CD4-positive, alpha-beta T cell treated with Interferon gamma for 1 hour (primary cell): ENCODE results near the gene GRIN2A.

ENCODE experiments used
- DNase-seq: peaks from one replicate; pipeline ENCODE4 v3.0.0-alpha.2; 2020

The GRIN2A gene

DNA sequence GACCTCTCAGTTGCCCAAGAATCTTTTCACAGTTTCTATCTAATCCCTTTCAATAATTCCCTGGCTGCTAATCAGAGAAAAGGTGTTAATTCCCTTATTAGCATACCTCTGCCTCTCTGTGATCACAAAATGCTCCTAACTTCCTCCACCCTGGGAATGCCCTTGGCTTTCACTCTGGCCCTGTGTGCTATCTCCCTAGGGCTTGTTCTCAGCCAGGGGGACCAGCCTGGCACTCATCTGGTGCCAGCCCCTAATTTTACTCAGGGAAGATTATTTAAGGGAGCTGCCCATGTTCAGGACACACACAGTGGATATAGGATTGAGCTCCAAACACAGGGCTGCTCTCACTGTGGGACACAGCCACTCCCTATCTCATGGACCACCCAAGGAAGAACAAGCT is 225.2 kb downstream of the GRIN2A start:
- no peak for DNase-seq

DNA sequence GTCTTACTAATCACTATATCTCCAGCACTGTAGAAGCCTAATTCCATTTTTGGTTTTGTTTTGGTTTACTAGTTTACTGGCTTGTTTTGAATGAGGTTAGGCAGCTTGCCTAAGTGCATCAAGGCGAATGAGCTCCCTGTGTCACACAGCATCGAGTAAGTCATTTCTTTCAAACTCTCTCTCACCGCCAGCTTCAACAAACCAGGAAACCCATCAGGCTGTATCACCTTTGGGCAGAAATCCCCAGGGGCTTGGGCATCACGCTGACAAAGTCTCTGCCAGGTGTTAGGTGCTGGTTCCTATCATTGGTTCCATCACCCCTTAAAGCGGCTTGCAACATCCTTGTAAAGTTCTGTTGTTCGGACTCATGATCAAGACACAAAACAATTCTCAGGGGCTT is 226.6 kb downstream of the GRIN2A start:
- no peak for DNase-seq

DNA sequence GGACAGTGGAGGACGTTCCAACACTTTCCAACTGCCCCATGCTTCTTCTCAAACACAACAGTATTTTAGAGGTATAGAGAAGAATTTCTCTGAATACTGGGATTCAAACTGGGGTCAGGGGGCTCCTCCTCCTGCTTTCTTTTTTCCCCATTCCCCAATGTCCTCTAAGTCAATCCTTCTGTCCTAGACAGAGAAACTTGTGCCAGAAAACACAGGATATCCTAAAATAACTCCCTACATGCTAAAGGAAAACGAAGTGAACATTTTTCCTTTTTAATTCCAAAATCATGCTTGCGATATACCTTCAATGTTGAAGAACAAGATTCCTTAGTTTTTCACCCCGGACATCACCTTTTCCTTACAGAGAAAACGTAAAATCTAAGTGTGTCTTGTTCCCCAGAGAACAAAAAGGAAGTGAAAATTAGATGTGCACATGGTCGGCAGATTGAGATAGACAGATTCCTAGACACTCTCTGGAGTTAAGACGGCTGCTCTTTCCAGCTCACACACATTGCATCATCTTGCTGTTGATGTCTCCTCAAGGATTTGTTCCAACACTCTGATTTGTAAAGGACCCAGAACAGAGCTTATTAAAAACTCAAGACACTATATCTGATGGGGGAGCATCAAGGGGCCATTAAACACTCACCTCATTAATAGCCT is 228.2 kb downstream of the GRIN2A start:
- no peak for DNase-seq

DNA sequence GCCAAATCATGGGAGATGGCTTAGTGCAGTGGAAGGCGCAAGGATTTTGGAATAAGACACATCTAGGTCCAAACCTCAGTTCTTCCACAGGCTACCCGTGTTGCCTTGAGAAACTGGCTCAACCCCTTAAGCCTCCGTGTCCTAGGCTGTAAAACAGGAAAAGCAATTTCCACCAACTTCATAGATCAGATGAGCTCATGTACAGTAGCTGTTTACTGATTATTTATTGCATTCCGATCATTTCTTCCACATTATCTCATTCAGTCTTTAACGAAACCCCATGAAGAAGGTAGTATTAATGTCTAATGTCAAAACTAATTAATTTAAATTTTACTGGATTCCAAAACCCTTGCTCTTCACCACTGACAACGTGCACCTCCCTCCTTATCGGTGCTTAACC is 231.6 kb downstream of the GRIN2A start:
- no peak for DNase-seq

DNA sequence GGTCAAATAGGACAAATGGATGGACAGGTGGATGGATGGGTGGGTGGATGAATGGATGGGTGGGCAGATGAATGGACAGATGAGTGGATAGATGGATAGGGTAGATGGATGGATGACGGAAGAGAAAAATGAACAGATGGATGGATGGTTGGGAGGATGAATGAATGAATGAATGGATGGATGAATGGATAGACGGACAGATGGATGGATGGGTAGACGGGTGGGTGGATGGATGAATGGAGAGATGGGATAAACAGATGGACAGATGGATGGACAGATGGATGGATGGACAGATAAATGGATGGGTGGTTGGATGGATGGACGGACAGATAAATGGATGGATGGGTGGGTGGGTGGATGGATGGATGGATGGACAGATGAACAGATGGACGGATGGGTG is 232.8 kb downstream of the GRIN2A start:
- no peak for DNase-seq

DNA sequence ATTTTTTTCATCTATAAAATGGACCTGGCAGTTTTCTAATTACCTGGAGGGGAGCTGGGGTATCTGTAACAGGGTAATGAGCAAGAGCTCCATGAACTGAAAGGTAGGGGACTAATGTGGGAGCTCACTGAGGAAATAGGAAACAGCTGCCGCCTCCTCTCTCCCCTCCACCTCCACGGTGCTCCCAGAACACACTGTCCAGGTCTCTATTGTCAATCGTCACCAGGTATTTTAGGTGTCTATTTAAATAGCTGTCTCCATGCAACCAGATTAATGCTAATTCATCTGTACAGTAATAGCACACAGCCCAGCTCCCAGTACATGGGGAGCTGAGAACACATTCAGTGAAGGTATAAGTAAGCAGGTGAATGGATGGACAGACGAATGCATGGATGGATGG is 233.3 kb downstream of the GRIN2A start:
- DNase-seq, result no peak

DNA sequence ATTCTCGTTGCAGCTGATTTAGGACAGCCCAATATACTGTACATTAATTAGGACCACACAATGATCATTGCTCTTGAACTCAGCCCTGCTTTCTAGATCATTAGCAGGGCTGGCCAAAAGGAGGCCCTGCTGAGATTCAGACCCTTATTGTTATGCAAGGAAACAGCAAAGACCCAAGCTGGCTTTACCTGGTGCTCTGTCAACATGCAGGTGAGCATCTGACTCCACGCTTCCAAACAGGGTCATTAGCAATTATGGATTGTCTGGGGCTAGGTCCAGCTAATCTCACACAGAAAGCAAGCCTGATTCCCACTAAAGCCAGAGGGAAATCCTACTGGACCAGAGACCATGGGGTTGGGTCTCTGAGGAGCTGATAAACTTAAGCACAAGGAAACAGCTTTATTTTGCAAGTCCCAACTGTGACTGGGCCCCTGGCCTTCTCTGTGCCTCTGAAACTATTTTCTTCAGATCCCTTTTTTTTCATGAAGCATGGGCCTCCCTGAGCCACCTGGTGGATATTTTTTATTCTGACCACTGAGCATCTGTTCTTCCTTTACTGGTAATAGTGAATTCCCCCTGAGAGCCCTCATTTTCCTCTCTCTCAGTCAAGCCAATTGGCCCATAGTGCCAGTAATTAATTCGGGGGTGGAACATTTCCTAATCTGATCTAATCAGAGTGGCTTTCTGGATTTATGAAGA is 236.1 kb downstream of the GRIN2A start:
- no peak for DNase-seq

DNA sequence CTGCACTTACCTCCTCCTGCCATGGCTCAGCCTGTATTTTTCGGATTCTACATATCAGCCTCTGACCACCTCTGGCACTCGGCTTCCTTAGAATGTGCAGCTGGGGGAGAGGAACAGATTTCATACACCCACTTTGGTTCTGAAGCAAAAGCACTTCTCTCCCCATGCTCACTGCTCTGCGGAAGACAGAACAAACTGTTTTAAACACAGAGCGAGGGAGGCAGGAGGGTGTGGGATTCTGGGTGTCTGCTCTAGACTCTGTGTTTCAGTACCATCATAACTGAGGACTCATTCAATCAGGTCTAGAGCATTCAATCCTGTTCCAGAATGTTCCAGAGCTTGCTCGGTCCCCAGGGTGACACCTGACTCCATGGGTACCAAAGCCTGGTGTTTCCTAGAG is 239.1 kb downstream of the GRIN2A start:
- no peak for DNase-seq

DNA sequence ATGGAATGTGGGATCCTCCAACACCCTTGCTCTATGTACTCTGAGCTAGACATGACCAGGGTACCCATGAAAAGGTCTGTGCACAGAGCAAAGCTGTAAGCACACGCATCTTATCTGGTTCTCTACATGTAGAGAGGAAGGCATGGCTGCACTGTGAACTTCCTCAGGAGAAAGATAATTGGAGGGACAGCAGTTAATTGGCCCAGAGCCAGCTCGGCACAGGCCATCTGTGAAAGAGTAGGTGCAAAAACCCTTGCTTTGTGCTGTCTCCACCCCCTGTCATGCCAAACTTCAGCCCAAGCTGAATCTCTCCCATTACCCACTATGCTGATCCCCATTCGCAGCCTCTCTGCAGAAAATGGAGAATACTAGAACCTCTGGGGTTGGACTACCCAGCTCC is 241.0 kb downstream of the GRIN2A start:
- no peak for DNase-seq

DNA sequence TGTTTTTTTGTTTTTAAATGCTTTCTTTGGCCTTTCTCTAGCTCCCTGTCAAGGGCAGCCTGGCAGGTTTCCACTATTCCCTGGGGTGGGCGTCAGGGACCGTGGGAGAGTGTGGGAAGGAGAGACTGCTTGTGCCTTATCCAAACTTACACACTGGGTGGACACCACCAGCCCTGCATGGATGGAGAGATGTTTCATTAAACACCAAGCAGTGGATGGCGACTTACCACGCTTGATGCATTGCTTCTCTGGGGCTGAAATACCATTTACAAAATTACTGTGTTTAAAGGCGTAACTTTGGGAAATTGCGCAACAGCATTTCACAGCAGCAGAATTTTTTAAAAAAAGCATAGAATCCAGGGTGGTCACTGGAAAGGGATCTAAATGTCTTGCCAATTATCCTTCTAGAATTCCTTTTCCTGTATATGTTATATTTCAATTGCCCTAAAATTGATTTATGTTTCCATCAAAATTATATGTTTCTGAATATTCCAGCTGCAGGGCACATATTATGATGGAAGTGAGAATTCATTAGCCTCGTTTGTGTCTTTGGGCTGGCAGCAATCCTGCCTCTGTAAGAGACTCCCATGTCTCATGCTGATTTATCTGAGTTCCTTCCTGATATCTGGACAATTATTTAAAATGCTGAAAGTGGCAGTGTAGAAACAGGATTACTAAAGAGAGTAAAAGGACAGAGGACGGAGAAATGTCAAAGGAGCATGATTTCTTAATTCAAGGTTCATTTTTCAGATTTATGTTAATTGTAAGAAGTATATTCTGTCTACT is 247.3 kb downstream of the GRIN2A start:
- no peak for DNase-seq

DNA sequence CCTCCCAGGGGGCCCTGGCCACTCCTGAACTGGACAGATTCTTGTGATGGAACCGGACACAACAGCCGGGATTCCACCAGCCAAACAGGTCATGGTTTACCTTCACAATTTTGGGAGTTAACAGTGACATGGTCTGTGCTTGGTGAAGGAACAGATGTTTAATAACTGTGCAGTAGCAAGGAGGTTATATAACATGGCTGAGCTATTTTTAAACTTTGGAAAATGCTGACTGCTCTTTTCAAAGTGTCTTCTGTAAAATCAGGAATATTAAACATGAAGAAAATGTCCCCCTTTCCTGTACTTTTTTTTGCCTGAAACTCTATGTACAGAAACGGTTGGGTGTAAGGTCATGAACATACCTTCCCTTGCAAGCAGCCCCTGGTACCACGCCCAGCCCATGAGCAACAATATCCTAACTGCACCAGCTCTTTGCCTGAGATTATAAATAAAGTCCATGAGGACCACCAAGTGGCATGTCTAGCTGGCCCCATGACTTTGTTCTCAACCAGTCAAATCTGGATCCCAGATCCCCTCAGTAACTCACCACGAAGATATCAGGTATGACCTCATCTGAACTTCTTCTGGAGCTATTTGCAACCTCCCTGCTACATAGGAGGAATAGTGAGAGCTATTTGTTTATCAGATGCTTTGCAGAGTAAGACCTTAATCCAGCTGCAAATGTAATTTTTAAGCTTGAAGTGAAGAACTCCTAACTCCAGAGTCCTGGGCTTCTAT is 249.1 kb downstream of the GRIN2A start:
- no peak for DNase-seq

DNA sequence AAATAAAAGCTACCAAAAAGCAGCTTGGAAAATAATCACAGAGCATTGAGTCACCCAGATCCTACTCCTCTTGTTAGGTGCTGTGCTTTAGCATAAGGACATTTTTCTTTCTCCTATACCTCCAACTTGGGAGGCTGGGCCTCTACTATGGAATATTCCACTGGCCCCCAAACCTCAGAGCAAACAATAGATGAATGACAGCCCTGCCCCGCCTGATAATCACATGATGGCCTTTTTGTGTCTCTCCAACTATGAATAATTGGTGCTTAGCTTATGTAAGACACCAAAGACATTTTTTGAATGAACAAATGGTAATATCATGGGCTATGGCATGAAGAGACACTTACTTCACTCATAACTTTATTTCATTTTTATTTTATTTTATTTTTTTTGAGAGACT is 250.2 kb downstream of the GRIN2A start:
- DNase-seq, result no peak

DNA sequence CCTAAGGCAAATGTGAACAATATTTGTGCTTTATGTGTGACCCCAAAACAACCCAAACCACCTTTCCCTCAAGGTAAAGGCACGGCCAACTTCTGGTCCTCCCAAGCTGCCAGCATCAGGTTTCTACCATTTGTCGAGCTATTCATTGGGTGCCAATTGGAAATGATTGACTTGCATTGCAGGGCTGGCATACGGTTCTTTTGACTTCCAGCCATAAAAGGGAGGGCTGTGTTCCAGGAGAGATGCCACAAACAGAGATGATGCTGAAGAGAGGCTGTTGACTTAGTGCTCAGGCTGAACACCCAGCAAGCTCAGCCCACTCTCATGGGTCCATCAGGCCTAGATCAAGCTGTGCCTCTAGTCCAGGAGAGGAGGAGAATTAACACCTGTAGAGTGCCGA is 252.4 kb downstream of the GRIN2A start:
- DNase-seq, result no peak

DNA sequence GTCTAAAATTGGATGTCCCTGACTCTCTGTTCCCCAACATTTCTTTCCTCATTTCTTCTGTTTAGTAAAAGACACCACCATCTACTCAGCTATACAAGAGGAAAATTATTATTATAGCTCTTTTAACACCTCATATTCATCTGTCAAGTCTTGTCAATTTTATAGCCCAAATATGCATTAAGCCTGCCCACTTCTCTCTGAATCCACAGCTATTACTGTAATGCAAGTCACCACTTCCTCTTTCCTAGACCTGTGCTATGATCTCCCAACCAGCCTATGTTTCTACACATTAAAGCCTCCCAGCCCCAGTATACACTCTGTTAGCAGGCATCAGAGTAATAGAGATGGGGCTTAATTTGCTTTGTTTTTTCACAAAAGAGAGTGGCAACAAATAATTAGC is 252.9 kb downstream of the GRIN2A start:
- no peak for DNase-seq

DNA sequence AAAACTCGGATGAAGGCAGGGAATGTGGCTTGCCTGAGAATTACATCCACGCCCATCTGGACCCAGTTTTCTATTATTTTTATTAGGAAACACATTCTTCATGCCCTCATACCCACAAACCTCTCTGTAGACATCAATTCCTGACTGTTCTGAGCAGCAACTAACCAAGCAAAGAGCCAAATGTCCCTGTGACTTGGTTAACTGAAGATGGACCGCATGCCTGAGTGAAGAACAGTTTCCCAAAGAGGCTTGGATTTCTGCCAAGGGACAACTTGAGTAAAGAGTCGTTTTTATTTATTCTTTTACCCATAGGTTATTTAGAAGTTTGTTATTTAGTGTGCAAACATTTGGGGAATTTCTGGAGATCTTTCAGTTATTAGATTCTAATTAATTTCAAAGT is 259.8 kb downstream of the GRIN2A start:
- DNase-seq, result no peak

DNA sequence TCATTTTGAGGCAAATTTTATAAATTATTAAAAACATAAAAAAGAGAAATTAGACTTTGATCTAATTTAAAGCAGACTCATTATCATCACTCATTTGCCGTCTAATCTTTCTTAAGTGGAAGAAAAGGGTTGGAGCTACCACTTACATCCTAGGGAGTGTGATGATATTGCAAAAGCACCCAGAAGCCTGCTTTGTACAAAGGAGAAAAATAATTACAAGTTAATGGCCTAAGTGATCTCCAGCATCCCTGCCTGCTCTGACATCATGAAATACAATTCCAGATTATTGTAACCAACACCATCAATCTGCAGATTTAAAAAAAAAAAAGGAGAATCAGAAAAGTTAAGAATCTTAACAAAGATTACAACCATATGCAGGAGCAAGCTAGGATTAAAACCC is 260.2 kb downstream of the GRIN2A start:
- DNase-seq, result no peak

DNA sequence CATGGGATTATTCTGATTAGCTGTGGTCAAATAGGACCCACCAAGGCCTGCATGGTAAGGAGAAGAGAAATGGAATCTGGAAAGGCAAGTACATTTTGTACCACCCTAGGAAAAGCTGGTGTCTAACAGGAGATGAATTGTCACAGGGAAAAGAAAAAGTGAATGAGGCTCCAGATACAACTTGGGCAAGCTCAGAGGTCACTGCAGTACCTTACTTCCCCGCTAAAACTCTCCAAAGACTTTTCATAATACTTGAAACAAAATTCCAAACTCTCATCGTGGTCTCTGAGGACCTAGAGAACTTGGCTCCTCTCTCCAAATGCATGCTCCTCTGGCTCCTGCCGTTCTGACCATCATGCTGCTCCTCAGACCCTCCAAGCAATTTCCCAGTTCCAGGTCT is 262.8 kb downstream of the GRIN2A start:
- DNase-seq, result no peak

DNA sequence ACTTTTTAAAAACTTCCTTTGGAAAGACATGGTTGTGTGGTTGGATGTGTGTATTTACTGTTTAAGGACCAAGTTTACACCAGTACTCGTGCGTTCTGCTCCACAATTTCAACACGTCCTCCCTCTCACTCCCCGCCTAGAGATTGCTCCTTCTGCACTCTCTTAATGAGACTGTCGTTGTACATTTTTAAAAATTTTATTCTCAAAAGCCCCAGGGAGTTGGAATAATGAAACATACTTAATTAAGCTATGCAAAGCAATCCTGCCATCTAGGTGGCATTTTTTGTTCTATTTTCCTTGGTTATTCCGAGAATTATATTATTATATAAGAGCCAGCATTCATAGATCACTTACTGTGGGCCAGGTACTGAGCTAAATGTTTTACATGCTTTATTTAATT is 264.5 kb downstream of the GRIN2A start:
- DNase-seq, result no peak

DNA sequence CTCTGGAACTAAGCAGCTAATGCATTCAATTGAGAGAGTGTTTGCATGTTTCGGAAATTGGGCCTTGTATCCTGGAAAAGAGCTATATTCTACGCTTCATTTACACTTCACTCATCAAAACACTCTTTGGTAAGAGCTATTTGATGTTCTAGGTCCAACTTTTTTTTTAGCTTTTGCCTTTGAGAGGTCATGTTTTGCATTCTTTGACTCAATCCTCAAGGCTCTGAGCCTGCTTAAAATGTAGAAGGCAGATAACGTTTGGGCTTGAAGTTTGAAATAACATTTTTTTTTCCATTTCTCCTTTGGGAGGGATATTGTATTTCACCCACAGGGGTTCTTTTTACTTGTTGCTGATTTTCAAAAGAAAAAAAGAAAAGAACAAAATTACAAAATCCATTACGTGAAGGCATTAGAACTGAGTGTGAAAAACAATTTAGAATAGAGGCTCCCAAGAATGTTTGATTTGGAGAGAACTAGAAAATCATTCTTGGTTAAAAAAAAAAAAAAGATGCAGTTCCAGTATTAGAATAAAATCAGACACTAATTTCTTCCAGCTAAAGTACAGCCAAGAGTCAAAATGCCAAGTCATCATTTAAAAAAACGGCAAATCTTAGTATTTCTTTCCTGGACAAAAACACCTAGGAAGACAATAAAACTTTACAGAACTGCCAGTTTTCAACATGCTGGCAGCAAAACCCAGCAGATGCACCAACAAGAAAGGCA is 268.5 kb downstream of the GRIN2A start:
- no peak for DNase-seq

DNA sequence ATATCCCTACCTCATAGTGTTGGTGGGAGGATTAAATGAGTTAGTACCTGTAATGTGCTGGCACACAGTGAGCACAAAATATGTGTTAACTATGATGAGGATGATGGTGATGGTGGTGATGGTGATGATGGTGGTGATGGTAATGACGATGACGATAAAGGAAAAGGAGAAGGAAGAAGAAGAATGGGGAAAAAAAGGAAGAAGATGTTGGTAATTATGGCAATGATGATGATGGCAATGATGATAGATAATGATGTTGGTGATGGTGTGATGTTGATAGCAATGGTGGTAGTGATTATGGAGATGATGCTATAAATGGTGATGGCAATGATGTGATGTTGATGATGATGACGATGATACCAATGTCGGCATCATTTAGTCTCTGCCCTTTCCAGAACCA is 270.2 kb downstream of the GRIN2A start:
- no peak for DNase-seq

DNA sequence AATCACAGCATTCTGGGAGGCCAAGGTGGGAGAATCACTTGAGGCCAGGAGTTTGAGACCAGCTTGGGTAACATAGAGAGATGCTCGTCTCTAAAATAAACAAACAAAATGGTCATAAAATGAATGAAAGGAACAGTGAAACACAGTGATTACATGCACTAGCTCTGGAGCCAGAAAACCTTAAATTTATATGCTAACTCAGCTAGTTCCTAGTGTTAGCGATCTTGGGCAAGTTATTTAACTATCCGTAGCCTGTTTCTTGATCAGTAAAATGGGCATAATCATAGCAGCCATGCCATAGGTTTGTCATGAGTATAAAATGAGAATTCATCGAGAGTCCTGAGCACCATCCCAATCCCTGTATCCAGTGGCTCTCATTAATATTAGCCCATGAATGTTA is 271.0 kb downstream of the GRIN2A start:
- no peak for DNase-seq

DNA sequence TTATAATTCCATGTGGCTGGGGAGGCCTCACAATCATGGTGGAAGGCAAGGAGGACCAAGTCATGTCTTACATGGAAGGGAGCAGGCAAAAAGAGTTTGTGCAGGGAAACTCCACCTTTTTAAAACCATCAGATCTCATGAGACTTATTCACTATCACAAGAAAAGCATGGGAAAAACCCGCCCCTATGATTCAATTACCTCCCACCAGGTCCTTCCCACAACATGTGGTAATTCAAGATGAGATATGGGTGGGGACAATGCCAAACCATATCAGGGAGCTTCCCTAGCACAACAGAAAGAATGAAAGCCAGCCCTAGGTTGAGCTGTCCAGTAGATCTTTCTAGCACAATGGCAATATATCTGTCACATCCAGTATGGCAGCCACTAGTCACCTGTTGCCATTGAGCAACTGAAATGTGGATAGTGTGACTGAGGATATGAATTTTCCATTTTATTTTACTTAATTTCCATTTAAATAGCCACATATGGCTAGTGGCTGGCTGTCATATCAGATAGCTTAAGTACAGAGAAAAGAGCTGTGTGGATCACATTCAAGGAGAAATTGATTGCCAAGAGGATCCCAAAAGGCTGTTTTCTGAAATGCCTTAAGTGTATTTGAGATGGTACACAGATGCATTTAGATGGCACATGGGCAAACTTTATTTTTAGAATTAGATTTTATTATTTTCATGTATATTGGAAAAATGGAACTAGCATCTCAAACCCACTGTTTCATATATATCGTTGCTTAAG is 273.0 kb downstream of the GRIN2A start:
- no peak for DNase-seq
